Stomach (tissue), 9 donors: Measurements from ENCODE around the gene ZMIZ2. TPM values are rescaled to one million over a fixed set of nuclear protein-coding genes. Genes with fewer than 3 reads are reported as not detected.

Experiments used
- DNase-seq, 2 donors: peaks; one replicate each; pipeline versions ENCODE4 v3.0.0 to v3.0.0-alpha.2; 2013 to 2019
- H3K27ac ChIP-seq, 5 donors: fragments of 200-600 bp in 4 of 5; sonication (generic) in 4 of 5; one replicate each; pipeline ENCODE4 v1.5.1; 2013 to 2019; ENCODE audit warnings: mild to moderate bottlenecking in 1 of 5, moderate library complexity in 1 of 5
- H3K27me3 ChIP-seq, 3 donors: fragments of 200-600 bp; sonication (generic); one replicate each; pipeline ENCODE4 v1.5.1; 2017 to 2019; ENCODE audit warnings: mixed run types in 1 of 3
- H3K36me3 ChIP-seq, 4 donors: fragments of 200-600 bp; sonication (generic); 1 replicate in 3 of 4; 2 replicates in 1 of 4; pipeline ENCODE4 v1.5.1; 2016 to 2019
- H3K4me1 ChIP-seq, 4 donors: fragments of 200-600 bp; sonication (generic); one replicate each; pipeline ENCODE4 v1.5.1; 2016 to 2019
- H3K4me3 ChIP-seq, 4 donors: fragments of 200-600 bp; sonication (generic) in 3 of 4; one replicate each; pipeline ENCODE4 v1.5.1; 2016 to 2019; ENCODE audit warnings: mild to moderate bottlenecking in 1 of 4
- H3K9me3 ChIP-seq, 4 donors: fragments of 200-600 bp; sonication (generic); one replicate each; pipeline ENCODE4 v1.5.1; 2016 to 2019
- CTCF ChIP-seq, 7 experiments: fragments of 450-650 bp in 4 of 7; fragments of 200-600 bp in 3 of 7; sonication (generic) in 3 of 7; IDR thresholded peaks; one replicate each; pipeline ENCODE4 v1.5.1; 2016 to 2019; ENCODE audit warnings: antibody characterized with exemption in 7 of 7, control low read depth in 2 of 7, mild to moderate bottlenecking in 1 of 7
- EP300 ChIP-seq: sonication (generic); formaldehyde crosslinking; IDR thresholded peaks from one replicate; pipeline ENCODE4 v1.6.1; 2017; ENCODE audit warnings: antibody characterized with exemption
- POLR2A ChIP-seq, 4 donors: fragments of 450-650 bp; IDR thresholded peaks; one replicate each; pipeline ENCODE4 v1.6.1; 2016; ENCODE audit warnings: antibody characterized with exemption in 4 of 4, control low read depth in 2 of 4, mild to moderate bottlenecking in 1 of 4, moderate library complexity in 1 of 4
- POLR2AphosphoS5 ChIP-seq, 3 donors: sonication (generic); formaldehyde crosslinking; IDR thresholded peaks; one replicate each; pipeline ENCODE4 v1.6.1; 2016; ENCODE audit warnings: antibody characterized with exemption in 3 of 3
- WGBS, 5 donors: extraction: QIAGEN DNeasy Blood & Tissue Kit in 3 of 5; methylation state at CpG; one replicate each; pipeline versions ENCODE4 v1.1.5 to v1.1.7; 2013 to 2018; 5-methylcytosine and 5-hydroxymethylcytosine counted together
- intact Hi-C: fragments of 100-400 bp; cut with DNase I; formaldehyde crosslinking; loops from one replicate; pipeline ENCODE4 v1.15.1; 2023; ENCODE audit warnings: low total_unique reads
- polyA plus RNA-seq, 3 donors: library from polyadenylated mRNA; stranded (reverse); fragments of 200-250 nt; gene quantifications; one replicate each; pipeline ENCODE4 v1.2.3, GENCODE V29; 2013
- total RNA-seq, 5 donors: library from RNA; depleted of rRNA; stranded (reverse); fragments of >200 nt; gene quantifications; one replicate each; pipeline versions ENCODE4 v1.1.0 to v1.2.3, GENCODE V29; 2014 to 2016
- donor health status: healthy with polysubstance abuse.
- donor health status: Bipolar disorder and iron deficiency.
- donor health status: healthy.

Gene ZMIZ2
- total and polyA plus RNA-seq, 8 donors: 14.5 to 108 (median 29.5) TPM

GRCh38 chr7:44705434-44705833, 43.2 kb upstream of the ZMIZ2 start:
- H3K27ac ChIP-seq: no peak overlapping the region
- H3K36me3 ChIP-seq: peaks cover 65 to 96% (median 88%) of the 10 kb centered on the region in 4 donors
- intact Hi-C loops: no loop called here
- no peaks in the 10 kb centered on the region for H3K9me3 ChIP-seq
- no peak overlapping the region for H3K4me3 ChIP-seq
- TF ChIP-seq CTCF (IDR thresholded peaks at IDR 0.05) (no peak), POLR2AphosphoS5 (IDR thresholded peaks at IDR 0.05) (no peak), POLR2A (IDR thresholded peaks at IDR 0.05) (no peak), EP300 (no peak)
- no peaks in the 10 kb centered on the region for H3K4me1 ChIP-seq
- DNase-seq: no peak
- 90 to 99% (median 96%) methylated on average over 3 of the region's 3 CpGs for WGBS, 5 donors
- H3K27me3 ChIP-seq: no peaks in the 10 kb centered on the region

DNA sequence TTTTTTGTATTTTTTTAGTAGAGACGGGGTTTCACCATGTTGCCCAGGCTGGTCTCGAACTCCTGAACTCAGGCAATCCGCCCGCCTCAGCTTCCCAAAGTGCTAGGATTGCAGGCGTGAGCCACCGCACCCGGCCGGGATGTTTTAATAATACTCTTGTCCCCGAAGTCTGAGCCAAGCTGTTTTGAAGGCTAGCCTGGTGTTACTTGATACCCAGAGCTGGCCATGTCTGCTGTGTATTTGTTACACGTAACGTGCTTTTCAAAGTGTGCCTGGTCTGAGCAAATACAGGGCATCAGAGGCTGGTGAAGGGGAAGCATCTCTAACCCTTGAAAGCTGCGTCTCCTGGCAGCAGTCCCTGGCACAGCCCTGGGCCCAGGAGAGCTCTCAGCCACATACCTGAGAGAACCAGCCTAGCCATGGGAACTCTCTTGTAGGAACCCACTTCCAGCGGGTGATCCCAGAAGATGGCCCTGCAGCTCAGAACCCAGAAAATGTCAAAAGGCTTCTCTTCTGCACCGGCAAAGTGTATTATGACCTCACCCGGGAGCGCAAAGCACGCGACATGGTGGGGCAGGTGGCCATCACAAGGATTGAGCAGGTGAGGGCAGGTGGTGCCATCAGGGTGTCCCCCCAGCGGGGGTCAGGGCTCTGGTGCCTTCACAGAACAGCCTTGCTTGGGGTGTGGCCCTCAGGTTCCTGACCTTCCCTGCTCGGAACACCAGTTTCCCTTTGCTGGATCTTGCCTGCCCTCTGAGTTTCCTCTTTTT, 41.7 kb upstream of the ZMIZ2 start:
- H3K4me3 ChIP-seq: no peak overlapping the region
- H3K27me3 ChIP-seq: no peaks in the 10 kb centered on the region
- H3K27ac ChIP-seq: no peak overlapping the region
- 92 to 95% (median 94%) methylated on average over 10 to 20 of the region's 20 CpGs for WGBS, 5 donors
- intact Hi-C loops: no loop called here
- no peaks in the 10 kb centered on the region for H3K9me3 ChIP-seq
- TF ChIP-seq POLR2A (IDR thresholded peaks at IDR 0.05) (no peak), EP300 (no peak), CTCF (IDR thresholded peaks at IDR 0.05) (no peak), POLR2AphosphoS5 (IDR thresholded peaks at IDR 0.05) (no peak)
- peaks cover 54 to 80% (median 72%) of the 10 kb centered on the region in 4 donors for H3K36me3 ChIP-seq
- H3K4me1 ChIP-seq: peaks cover 0 to 3% (median under 1%) of the 10 kb centered on the region in 4 donors
- no peak for DNase-seq

DNA sequence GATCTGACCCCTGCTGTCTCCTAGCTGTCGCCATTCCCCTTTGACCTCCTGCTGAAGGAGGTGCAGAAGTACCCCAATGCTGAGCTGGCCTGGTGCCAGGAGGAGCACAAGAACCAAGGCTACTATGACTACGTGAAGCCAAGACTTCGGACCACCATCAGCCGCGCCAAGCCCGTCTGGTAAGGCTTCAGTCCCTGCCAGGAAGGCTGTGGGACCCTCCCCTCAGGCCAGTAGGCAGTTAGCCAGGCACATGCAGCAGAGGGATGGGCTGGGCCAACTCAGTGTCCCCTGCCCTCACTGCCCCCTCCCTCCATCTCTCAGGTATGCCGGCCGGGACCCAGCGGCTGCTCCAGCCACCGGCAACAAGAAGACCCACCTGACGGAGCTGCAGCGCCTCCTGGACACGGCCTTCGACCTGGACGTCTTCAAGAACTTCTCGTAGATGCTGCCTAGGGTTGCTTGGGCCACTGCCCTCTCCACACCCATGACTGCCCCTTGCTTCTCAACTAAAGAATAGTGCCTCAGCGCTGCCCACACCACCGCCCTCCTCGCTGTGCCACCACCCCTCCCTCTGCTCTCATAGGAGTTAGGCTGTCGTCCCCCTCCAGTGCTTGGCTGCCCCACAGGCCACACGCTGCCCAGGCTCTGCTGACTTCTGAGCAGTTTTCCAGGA, 41.0 kb upstream of the ZMIZ2 start:
- Histone ChIP-seq H3K27ac (no peak overlapping the region), H3K27me3 (no peaks in the 10 kb centered on the region), H3K4me3 (no peak overlapping the region), H3K9me3 (no peaks in the 10 kb centered on the region), H3K4me1 (peaks cover 0 to 6% (median 3%) of the 10 kb centered on the region in 4 donors), H3K36me3 (peaks cover 47 to 73% (median 65%) of the 10 kb centered on the region in 4 donors)
- intact Hi-C loops: no loop called here
- DNase-seq: no peak
- 89 to 95% (median 93%) methylated on average over 7 to 21 of the region's 21 CpGs for WGBS, 5 donors
- TF ChIP-seq POLR2AphosphoS5 (IDR thresholded peaks at IDR 0.05) (no peak), EP300 (no peak), CTCF (IDR thresholded peaks at IDR 0.05) (no peak), POLR2A (IDR thresholded peaks at IDR 0.05) (no peak)

DNA sequence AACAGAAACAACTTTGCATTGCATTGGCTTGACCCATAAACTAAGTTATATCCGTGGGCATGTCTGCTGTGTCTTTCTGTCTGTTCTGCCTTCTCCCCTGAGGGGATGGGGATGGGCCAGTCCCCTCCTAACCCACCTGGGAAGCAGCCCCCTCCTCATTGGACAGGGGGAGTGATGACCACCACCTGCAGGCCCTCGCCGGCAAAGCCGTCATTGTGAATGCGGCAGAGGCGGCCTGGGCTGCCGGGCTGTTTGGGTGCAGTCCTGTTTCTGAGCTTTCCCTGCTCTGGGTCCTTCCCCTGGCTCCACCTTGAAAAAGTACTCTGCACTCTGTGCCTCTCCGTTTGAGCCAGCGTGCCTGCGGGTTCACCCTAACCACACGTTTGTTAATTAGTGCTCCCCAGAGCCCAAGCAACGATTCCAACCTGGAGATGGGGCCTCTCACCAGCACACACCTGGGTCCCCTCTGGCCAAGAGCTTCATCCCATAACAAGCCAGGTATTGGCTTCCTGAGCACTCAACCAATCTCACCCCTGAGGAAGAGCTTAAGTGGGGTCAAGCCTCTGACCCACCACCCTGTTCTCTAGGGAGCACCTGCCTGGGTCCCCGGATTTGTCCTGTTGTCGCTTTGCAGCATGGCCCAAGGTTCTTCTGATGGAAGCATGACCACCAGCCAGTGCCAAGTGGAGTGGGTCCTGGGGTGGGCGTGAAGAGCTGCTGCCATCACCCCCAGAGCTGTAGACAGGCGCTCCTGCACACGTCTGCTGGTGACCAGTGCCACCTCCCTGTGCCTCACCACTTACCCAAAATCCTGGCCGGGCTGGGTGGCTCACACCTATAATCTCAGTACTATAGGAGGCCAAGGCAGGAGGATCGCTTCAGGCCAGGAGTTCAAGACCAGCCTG, 39.4 kb upstream of the ZMIZ2 start:
- intact Hi-C loops: no loop called here
- TF ChIP-seq EP300: no peak
- TF ChIP-seq CTCF (IDR thresholded peaks at IDR 0.05): no peak
- TF ChIP-seq POLR2AphosphoS5 (IDR thresholded peaks at IDR 0.05): no peak
- TF ChIP-seq POLR2A (IDR thresholded peaks at IDR 0.05): no peak
- H3K36me3 ChIP-seq: peaks cover 34 to 57% (median 51%) of the 10 kb centered on the region in 4 donors
- no peak overlapping the region for H3K27ac ChIP-seq
- WGBS, 5 donors: 85 to 88% (median 86%) methylated on average over 16 to 19 of the region's 19 CpGs
- H3K4me3 ChIP-seq: no peak overlapping the region
- peaks cover 0 to 6% (median 3%) of the 10 kb centered on the region in 4 donors for H3K4me1 ChIP-seq
- DNase-seq: no peak
- no peaks in the 10 kb centered on the region for H3K9me3 ChIP-seq
- no peaks in the 10 kb centered on the region for H3K27me3 ChIP-seq
